ENCODE measurements around the gene CDK6. TPM values are rescaled to one million over a fixed set of nuclear protein-coding genes. Genes with fewer than 3 reads are reported as not detected.
A peak's percentile ranks its signal among the peaks of the same experiment; 100 is the strongest.

CDK6 gene
- total RNA-seq, 2 experiments from 2014 or later, result 118 to 229 TPM

- ATAC-seq (no peak), DNase-seq (no peak)
- peaks cover 59% of the 10 kb centered on the region for H3K36me3 Mint-ChIP-seq
- H3K4me1 Mint-ChIP-seq, result peaks cover 91% of the 10 kb centered on the region
- no peak overlapping the region for H3K4me3 Mint-ChIP-seq
- peak overlapping the region; percentile 75 for H3K27ac Mint-ChIP-seq
- no peaks in the 10 kb centered on the region for H3K27me3 Mint-ChIP-seq
- CTCF ChIA-PET, result interaction anchor here (1.1 kb wide), 1 partner anchor 88 kb away, joined by 3 read pairs; no protein-coding TSS in a partner anchor
- H3K9me3 Mint-ChIP-seq (ENCODE audit: low read depth), result no peaks in the 10 kb centered on the region
Measured at GRCh38 chr7:92647011-92647625, 189.3 kb downstream of the CDK6 start.

- CTCF ChIA-PET, result interaction anchor here (1.0 to 2.8 kb wide), 8 partner anchors 10 to 188 kb away, joined by 3 to 11 read pairs (median 4); no protein-coding TSS in a partner anchor
- H3K36me3 Mint-ChIP-seq, result peaks cover 52% of the 10 kb centered on the region
Measured at GRCh38 chr7:92645114-92646061, 191.0 kb downstream of the CDK6 start.

GRCh38 chr7:92644406-92645113 is 191.8 kb downstream of the CDK6 start:
- peaks cover 93% of the 10 kb centered on the region for H3K4me1 Mint-ChIP-seq
- CTCF ChIA-PET, result interaction anchor here (1.0 to 2.8 kb wide), 8 partner anchors 9 to 189 kb away, joined by 3 to 11 read pairs (median 4); no protein-coding TSS in a partner anchor
- H3K9me3 Mint-ChIP-seq (ENCODE audit: low read depth), result no peaks in the 10 kb centered on the region
- no peaks in the 10 kb centered on the region for H3K27me3 Mint-ChIP-seq
- DNase-seq, result no peak
- H3K36me3 Mint-ChIP-seq, result peaks cover 51% of the 10 kb centered on the region
- peak overlapping the region; percentile 55 for H3K27ac Mint-ChIP-seq
- H3K4me3 Mint-ChIP-seq, result no peak overlapping the region
- ATAC-seq, result no peak

More at GRCh38 chr7:92645114-92646061, 191.0 kb downstream of the CDK6 start:
- H3K9me3 Mint-ChIP-seq (ENCODE audit: low read depth), result no peaks in the 10 kb centered on the region
- ATAC-seq (peak; percentile 11), DNase-seq (no peak)
- no peak overlapping the region for H3K4me3 Mint-ChIP-seq
- no peaks in the 10 kb centered on the region for H3K27me3 Mint-ChIP-seq
- peaks cover 93% of the 10 kb centered on the region for H3K4me1 Mint-ChIP-seq
- H3K27ac Mint-ChIP-seq, result peak overlapping the region; percentile 55

DNA sequence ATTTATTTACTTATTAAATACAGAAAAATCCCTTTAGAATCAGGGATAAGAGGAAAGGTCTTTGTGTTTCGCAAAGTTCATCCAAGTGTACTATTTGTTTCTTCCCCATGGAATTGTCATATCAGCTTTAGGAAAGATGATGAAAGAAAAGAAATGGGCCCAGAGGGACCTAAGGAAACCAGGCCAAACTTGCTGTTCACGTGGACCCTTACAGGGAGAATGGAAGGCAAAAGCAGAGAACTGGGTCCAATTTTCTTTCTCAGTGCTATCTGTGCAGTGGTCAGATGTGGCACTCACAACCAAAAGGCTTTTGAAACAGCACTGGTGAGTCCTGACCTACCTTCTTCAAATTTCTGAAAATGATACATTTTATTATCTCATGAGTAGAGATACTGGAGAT is 192.6 kb downstream of the CDK6 start:
- Mint-ChIP-seq H3K4me1 (peaks cover 93% of the 10 kb centered on the region), H3K36me3 (peaks cover 55% of the 10 kb centered on the region), H3K27me3 (no peaks in the 10 kb centered on the region), H3K27ac (peak overlapping the region; percentile 66), H3K9me3 (ENCODE audit: low read depth) (no peaks in the 10 kb centered on the region), H3K4me3 (no peak overlapping the region)
- DNase-seq (no peak), ATAC-seq (no peak)
- CTCF ChIA-PET, result interaction anchor here (1.0 to 2.8 kb wide), 8 partner anchors 9 to 54 kb away, joined by 3 to 11 read pairs (median 3); no protein-coding TSS in a partner anchor

DNA sequence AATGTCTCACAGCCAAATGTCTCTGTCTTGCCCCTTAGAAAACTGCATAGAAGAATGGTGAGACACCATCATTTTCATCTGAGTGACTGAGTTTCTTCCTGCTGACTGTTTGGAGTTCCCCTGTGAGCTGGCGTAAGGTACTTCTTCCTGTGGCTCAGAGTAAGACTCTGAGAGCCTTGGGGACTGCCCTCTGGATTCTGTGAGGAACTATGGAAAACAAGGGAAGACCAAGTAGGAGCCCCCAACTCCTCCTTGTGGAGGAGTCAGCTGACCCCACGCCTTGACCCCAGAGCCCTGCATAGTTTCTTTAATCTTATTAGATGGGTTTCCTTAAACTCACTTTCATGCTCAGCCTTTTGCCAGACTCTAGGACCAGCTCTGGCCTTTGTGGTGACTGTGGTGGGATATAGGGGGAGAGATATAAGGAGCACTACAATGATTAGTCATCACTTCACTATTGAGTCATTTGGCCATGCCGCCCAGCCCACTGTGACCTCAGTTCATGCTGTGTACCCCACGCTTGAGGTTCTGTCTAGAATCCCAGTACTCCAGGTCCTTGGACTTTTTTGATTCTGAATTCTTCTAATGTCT is 194.4 kb downstream of the CDK6 start:
- no peaks in the 10 kb centered on the region for H3K9me3 Mint-ChIP-seq (ENCODE audit: low read depth)
- CTCF ChIA-PET, result interaction anchor here (1.0 to 1.5 kb wide), 8 partner anchors 9 to 191 kb away, joined by 3 to 9 read pairs (median 4); no protein-coding TSS in a partner anchor
- H3K4me1 Mint-ChIP-seq, result peaks cover 87% of the 10 kb centered on the region
- no peaks in the 10 kb centered on the region for H3K27me3 Mint-ChIP-seq
- peak; percentile 90 for DNase-seq
- peak overlapping the region; percentile 54 for H3K4me3 Mint-ChIP-seq
- peaks cover 53% of the 10 kb centered on the region for H3K36me3 Mint-ChIP-seq
- ATAC-seq, result peak; percentile 71
- H3K27ac Mint-ChIP-seq, result peak overlapping the region; percentile 94

DNA sequence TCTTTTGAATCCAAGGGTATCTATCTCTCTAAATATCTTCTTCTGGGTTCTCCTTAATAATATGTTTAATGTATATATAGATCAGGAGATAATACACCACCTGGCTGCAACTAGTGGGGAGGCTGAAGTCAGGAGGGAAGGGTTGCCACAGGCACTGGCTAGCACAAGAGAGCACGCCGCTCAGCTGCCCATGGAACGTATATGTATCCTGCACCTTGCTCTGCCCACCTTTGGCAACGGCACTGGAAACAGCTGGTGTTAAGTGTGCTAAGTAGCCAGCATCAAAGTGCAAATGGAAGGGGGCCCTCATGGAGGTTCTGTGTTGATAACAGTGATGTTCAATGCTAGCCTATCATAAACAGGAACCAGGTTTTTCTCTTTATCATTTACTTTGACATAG is 196.4 kb downstream of the CDK6 start:
- peaks cover 77% of the 10 kb centered on the region for H3K4me1 Mint-ChIP-seq
- ATAC-seq (no peak), DNase-seq (no peak)
- no peaks in the 10 kb centered on the region for H3K27me3 Mint-ChIP-seq
- H3K27ac Mint-ChIP-seq, result peak overlapping the region; percentile 91
- no peaks in the 10 kb centered on the region for H3K9me3 Mint-ChIP-seq (ENCODE audit: low read depth)
- H3K36me3 Mint-ChIP-seq, result peaks cover 39% of the 10 kb centered on the region
- CTCF ChIA-PET, result interaction anchor here (1.1 to 1.2 kb wide), 2 partner anchors 13 to 19 kb away, joined by 3 read pairs; no protein-coding TSS in a partner anchor
- H3K4me3 Mint-ChIP-seq, result no peak overlapping the region

DNA sequence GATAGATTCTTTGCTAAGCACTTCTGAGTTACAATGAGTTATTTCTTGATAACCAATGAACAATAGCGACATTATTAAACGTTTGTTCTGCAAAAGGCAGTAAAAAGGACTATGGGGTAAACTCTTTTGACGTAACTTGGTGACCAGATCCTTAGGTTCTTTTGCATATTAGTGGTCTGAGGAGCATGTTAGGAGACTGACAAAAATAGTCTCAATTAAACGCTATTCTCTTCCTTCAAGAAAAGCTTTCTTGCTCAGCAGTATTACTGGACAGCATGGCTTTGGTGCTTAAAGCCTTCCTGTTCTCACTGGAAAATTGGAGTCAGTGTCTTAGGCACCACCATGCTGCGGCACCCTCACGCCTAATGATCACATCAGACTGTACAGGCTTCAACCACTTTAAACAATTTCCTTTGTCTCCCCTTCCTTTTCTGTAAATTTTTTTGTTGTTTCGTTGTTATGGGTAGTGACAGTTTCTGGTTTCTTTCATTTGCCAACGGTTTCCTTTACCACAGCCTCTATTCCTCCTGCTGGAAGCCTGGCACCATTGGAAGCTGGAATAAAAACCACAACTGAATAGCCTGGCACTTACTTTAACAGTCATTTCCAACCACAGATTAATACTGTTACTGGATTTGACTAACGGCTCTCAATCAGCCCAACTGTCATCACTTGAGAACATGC is 197.0 kb downstream of the CDK6 start:
- peak overlapping the region; percentile 91 for H3K27ac Mint-ChIP-seq
- peaks cover 33% of the 10 kb centered on the region for H3K36me3 Mint-ChIP-seq
- DNase-seq (peak; percentile 61), ATAC-seq (peak; percentile 49)
- H3K9me3 Mint-ChIP-seq (ENCODE audit: low read depth), result no peaks in the 10 kb centered on the region
- H3K27me3 Mint-ChIP-seq, result no peaks in the 10 kb centered on the region
- H3K4me3 Mint-ChIP-seq, result peak overlapping the region; percentile 56
- CTCF ChIA-PET, result interaction anchor here (1.1 to 1.2 kb wide), 2 partner anchors 13 to 19 kb away, joined by 3 read pairs; no protein-coding TSS in a partner anchor
- H3K4me1 Mint-ChIP-seq, result peaks cover 76% of the 10 kb centered on the region

GRCh38 chr7:92636018-92636560 is 200.3 kb downstream of the CDK6 start:
- peak overlapping the region; percentile 24 for H3K27ac Mint-ChIP-seq
- CTCF ChIA-PET, result interaction anchor here (1.7 kb wide), 1 partner anchor 197 kb away, joined by 6 read pairs; no protein-coding TSS in a partner anchor

GRCh38 chr7:92635538-92635937 is 200.8 kb downstream of the CDK6 start:
- Mint-ChIP-seq H3K9me3 (ENCODE audit: low read depth) (no peaks in the 10 kb centered on the region), H3K4me3 (no peak overlapping the region), H3K36me3 (peaks cover 22% of the 10 kb centered on the region), H3K27me3 (no peaks in the 10 kb centered on the region), H3K27ac (peak overlapping the region; percentile 88), H3K4me1 (peaks cover 79% of the 10 kb centered on the region)
- ATAC-seq (no peak), DNase-seq (no peak)
- CTCF ChIA-PET, result interaction anchor here (0.6 to 1.7 kb wide), 6 partner anchors 9 to 197 kb away, joined by 3 to 6 read pairs (median 3); no protein-coding TSS in a partner anchor

More at GRCh38 chr7:92636018-92636560, 200.3 kb downstream of the CDK6 start:
- Mint-ChIP-seq H3K4me1 (peaks cover 77% of the 10 kb centered on the region), H3K36me3 (peaks cover 20% of the 10 kb centered on the region), H3K9me3 (ENCODE audit: low read depth) (no peaks in the 10 kb centered on the region), H3K27me3 (no peaks in the 10 kb centered on the region), H3K4me3 (no peak overlapping the region)
- ATAC-seq, result no peak
- DNase-seq, result no peak

- peaks cover 3% of the 10 kb centered on the region for H3K9me3 Mint-ChIP-seq (ENCODE audit: low read depth)
- no peaks in the 10 kb centered on the region for H3K27me3 Mint-ChIP-seq
- ATAC-seq (peak; percentile 29), DNase-seq (no peak)
- H3K4me1 Mint-ChIP-seq, result peaks cover 77% of the 10 kb centered on the region
- H3K4me3 Mint-ChIP-seq, result no peak overlapping the region
- H3K27ac Mint-ChIP-seq, result peak overlapping the region; percentile 88
- CTCF ChIA-PET, result interaction anchor here (0.6 to 1.7 kb wide), 6 partner anchors 9 to 198 kb away, joined by 3 to 6 read pairs (median 3); no protein-coding TSS in a partner anchor
- peaks cover 26% of the 10 kb centered on the region for H3K36me3 Mint-ChIP-seq
Measured at GRCh38 chr7:92634924-92635519, 201.4 kb downstream of the CDK6 start.

DNA sequence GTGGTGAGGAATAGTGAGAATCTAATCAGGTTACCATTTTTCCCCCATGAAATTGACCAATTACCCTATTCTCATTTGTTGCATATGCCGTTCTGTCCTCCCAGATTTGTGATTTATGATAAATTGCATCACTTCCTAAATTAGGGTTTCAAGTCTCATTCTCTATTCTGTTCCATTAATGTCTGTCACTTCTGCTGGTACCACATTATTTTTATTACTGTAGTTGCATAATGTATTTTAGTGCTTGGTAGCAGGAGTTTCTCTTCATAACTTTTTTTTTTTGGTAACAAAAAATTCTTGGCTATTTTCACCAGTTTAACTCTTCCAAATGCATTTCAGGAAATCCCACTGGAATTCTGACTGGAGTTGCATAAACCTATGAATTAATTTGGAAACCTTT is 202.2 kb downstream of the CDK6 start:
- peak overlapping the region; percentile 87 for H3K27ac Mint-ChIP-seq
- H3K36me3 Mint-ChIP-seq, result peaks cover 28% of the 10 kb centered on the region
- DNase-seq (no peak), ATAC-seq (no peak)
- H3K4me3 Mint-ChIP-seq, result peak overlapping the region; percentile 45
- CTCF ChIA-PET, result interaction anchor here (0.7 to 3.1 kb wide), 3 partner anchors 12 to 56 kb away, joined by 3 to 20 read pairs (median 6); no protein-coding TSS in a partner anchor
- no peaks in the 10 kb centered on the region for H3K27me3 Mint-ChIP-seq
- peaks cover 72% of the 10 kb centered on the region for H3K4me1 Mint-ChIP-seq
- H3K9me3 Mint-ChIP-seq (ENCODE audit: low read depth), result peaks cover 4% of the 10 kb centered on the region

All from activated CD8-positive, alpha-beta memory T cell treated with anti-CD3 and anti-CD28 coated beads, Interleukin-2, amount 10 ng/mL, durations not matched to agents 7 days and 5 days (primary cell).